Vagina (tissue), 2 donors: ENCODE results near the gene PTGIS.

Experiments used
- POLR2AphosphoS5 ChIP-seq, 2 donors: sonication (generic); formaldehyde crosslinking; IDR thresholded peaks; one replicate each; pipeline ENCODE4 v1.9.0; 2017; ENCODE audit warnings: antibody characterized with exemption in 2 of 2, mild to moderate bottlenecking in 2 of 2, low read depth in 1 of 2; ENCODE audit not compliant: insufficient read depth in 1 of 2
- TF ChIP-seq, protein P1 (sequence below), 3 experiments: fragments of 450-650 bp in 2 of 3; fragments of 200-600 bp in 1 of 3; sonication (generic) in 1 of 3; IDR thresholded peaks; one replicate each; pipeline ENCODE4 v1.5.1; 2017 to 2019; ENCODE audit warnings: antibody characterized with exemption in 3 of 3, mild to moderate bottlenecking in 2 of 3, moderate library complexity in 2 of 3

DNA sequence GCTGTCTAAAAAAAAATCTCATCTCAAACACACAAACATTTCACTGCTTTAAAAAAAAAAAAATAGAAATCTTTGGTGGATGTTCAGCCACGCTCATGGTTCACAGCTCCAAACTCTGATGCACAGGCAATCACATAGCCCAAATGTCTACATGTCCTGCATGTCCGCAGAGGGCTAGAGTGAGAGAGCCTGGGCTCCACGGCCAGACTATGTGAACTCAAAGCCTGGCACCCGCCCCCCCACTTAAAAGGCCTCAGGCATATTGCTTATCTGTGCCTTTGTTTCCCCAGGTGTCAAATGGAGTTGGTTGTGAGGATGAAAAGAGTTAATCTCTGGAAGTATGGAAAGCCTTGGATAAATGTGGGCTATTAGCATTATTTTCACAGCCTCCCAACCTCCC lies 10.5 kb upstream of the PTGIS start:
- no peak for TF ChIP-seq POLR2AphosphoS5 (IDR thresholded peaks at IDR 0.05; ENCODE audit: insufficient read depth in 1 of 2, low read depth in 1 of 2)
- TF ChIP-seq, protein P1, sequence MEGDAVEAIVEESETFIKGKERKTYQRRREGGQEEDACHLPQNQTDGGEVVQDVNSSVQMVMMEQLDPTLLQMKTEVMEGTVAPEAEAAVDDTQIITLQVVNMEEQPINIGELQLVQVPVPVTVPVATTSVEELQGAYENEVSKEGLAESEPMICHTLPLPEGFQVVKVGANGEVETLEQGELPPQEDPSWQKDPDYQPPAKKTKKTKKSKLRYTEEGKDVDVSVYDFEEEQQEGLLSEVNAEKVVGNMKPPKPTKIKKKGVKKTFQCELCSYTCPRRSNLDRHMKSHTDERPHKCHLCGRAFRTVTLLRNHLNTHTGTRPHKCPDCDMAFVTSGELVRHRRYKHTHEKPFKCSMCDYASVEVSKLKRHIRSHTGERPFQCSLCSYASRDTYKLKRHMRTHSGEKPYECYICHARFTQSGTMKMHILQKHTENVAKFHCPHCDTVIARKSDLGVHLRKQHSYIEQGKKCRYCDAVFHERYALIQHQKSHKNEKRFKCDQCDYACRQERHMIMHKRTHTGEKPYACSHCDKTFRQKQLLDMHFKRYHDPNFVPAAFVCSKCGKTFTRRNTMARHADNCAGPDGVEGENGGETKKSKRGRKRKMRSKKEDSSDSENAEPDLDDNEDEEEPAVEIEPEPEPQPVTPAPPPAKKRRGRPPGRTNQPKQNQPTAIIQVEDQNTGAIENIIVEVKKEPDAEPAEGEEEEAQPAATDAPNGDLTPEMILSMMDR (IDR thresholded peaks at IDR 0.05): no peak
